ENCODE data around the gene RFLNA. TPM values are rescaled to one million over a fixed set of nuclear protein-coding genes. Genes with fewer than 3 reads are reported as not detected.

Gene RFLNA
- total and polyA plus RNA-seq, 2 experiments from 2014 or later: 3.9 to 20.4 TPM

DNA sequence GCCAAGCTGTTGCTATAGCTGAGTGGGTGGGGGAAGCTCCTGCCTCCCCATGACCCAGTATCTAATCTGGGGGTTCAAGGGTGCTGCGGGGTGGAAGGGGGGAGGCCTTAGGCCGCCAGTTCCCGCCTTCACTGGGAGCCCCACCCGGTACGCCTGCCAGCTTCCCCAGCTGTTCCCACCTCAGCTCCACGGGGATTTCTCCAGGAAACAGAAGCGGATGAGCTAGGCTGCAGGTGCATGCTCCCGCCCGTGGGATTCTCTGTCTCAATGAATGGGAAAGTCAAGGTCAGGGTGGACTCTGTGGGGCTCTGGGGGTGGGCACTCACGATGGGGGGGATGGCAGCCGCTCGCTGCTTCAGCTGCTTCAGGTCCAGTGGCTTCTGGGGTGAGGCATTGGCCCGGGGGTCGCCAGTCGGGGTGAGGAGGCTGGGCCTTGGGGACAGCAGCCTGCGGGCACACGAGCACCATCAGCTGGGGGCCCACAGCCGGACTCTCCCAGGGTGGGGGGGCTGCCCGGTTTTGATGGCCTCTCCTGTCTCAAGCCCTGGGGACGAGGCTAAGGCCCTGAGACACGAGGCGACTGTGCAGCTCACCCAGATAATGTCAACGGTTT lies 68.6 kb downstream of the RFLNA start (continued):
- TF ChIP-seq, protein P1, sequence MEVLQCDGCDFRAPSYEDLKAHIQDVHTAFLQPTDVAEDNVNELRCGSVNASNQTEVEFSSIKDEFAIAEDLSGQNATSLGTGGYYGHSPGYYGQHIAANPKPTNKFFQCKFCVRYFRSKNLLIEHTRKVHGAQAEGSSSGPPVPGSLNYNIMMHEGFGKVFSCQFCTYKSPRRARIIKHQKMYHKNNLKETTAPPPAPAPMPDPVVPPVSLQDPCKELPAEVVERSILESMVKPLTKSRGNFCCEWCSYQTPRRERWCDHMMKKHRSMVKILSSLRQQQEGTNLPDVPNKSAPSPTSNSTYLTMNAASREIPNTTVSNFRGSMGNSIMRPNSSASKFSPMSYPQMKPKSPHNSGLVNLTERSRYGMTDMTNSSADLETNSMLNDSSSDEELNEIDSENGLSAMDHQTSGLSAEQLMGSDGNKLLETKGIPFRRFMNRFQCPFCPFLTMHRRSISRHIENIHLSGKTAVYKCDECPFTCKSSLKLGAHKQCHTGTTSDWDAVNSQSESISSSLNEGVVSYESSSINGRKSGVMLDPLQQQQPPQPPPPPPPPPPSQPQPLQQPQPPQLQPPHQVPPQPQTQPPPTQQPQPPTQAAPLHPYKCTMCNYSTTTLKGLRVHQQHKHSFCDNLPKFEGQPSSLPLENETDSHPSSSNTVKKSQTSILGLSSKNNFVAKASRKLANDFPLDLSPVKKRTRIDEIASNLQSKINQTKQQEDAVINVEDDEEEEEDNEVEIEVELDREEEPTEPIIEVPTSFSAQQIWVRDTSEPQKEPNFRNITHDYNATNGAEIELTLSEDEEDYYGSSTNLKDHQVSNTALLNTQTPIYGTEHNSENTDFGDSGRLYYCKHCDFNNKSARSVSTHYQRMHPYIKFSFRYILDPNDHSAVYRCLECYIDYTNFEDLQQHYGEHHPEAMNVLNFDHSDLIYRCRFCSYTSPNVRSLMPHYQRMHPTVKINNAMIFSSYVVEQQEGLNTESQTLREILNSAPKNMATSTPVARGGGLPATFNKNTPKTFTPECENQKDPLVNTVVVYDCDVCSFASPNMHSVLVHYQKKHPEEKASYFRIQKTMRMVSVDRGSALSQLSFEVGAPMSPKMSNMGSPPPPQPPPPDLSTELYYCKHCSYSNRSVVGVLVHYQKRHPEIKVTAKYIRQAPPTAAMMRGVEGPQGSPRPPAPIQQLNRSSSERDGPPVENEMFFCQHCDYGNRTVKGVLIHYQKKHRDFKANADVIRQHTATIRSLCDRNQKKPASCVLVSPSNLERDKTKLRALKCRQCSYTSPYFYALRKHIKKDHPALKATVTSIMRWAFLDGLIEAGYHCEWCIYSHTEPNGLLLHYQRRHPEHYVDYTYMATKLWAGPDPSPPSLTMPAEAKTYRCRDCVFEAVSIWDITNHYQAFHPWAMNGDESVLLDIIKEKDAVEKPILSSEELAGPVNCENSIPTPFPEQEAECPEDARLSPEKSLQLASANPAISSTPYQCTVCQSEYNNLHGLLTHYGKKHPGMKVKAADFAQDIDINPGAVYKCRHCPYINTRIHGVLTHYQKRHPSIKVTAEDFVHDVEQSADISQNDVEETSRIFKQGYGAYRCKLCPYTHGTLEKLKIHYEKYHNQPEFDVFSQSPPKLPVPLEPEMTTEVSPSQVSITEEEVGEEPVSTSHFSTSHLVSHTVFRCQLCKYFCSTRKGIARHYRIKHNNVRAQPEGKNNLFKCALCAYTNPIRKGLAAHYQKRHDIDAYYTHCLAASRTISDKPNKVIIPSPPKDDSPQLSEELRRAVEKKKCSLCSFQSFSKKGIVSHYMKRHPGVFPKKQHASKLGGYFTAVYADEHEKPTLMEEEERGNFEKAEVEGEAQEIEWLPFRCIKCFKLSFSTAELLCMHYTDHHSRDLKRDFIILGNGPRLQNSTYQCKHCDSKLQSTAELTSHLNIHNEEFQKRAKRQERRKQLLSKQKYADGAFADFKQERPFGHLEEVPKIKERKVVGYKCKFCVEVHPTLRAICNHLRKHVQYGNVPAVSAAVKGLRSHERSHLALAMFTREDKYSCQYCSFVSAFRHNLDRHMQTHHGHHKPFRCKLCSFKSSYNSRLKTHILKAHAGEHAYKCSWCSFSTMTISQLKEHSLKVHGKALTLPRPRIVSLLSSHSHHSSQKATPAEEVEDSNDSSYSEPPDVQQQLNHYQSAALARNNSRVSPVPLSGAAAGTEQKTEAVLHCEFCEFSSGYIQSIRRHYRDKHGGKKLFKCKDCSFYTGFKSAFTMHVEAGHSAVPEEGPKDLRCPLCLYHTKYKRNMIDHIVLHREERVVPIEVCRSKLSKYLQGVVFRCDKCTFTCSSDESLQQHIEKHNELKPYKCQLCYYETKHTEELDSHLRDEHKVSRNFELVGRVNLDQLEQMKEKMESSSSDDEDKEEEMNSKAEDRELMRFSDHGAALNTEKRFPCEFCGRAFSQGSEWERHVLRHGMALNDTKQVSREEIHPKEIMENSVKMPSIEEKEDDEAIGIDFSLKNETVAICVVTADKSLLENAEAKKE (CRISPR knock-in tag; IDR thresholded peaks at IDR 0.05): no peak
- TF ChIP-seq ZNF114 (CRISPR knock-in tag; IDR thresholded peaks at IDR 0.05) (no peak), NANOG (IDR thresholded peaks at IDR 0.05; ENCODE audit: borderline replicate concordance) (no peak), POLR2AphosphoS5 (IDR thresholded peaks at IDR 0.05; ENCODE audit: low read depth) (no peak), ZNF331 (CRISPR knock-in tag; IDR thresholded peaks at IDR 0.05; ENCODE audit: low read depth) (no peak), EZH2 (IDR thresholded peaks at IDR 0.05; ENCODE audit: low read depth, unreplicated experiment) (no peak)
- TF ChIP-seq, protein P2, sequence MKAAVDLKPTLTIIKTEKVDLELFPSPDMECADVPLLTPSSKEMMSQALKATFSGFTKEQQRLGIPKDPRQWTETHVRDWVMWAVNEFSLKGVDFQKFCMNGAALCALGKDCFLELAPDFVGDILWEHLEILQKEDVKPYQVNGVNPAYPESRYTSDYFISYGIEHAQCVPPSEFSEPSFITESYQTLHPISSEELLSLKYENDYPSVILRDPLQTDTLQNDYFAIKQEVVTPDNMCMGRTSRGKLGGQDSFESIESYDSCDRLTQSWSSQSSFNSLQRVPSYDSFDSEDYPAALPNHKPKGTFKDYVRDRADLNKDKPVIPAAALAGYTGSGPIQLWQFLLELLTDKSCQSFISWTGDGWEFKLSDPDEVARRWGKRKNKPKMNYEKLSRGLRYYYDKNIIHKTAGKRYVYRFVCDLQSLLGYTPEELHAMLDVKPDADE (IDR thresholded peaks at IDR 0.05): no peak

DNA sequence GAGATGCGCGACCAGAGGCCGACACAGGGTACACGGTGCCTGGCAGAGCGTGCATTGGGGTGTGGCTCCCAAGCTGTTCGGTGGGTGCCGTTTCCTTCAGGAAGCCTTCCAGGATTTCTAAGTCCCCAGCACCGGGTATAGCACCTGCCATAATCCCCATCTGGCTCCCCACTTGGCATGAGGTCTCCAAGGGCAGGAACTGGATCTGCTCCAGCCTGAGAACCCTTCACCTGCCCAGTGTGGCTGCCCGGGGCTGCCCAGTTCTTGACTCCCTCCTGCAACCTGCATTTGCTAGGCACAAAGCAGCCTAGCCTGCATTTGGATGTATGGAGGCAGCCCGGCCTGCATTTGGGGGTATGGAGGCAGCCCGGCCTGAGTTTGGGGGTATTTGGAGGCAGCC lies 69.7 kb downstream of the RFLNA start:
- Histone ChIP-seq H3K4me2 (no peak overlapping the region), H3K4me3 (no peak overlapping the region), H3K36me3 (ENCODE audit: insufficient read depth) (no peaks in the 10 kb centered on the region; the same call in 1 of the 2 replicates), H3K79me2 (replicated peaks; ENCODE audit: insufficient read depth) (0 out of 2 replicates have a peak, but pooled peaks cover 5% of the 10 kb centered on the region), H3K27ac (ENCODE audit: low read depth) (no peak overlapping the region), H4K20me1 (replicated peaks; ENCODE audit: insufficient read depth) (no peaks in the 10 kb centered on the region; the same call in 1 of the 2 replicates), H3K4me1 (ENCODE audit: insufficient read depth) (no peaks in the 10 kb centered on the region), H2AFZ (no peak overlapping the region), H3K9me2 (ENCODE audit: insufficient read depth) (no peaks in the 10 kb centered on the region), H3K27me3 (ENCODE audit: insufficient read depth) (no peaks in the 10 kb centered on the region), H3F3A (replicated peaks; ENCODE audit: low read depth) (no peaks in the 10 kb centered on the region)
- Mint-ChIP-seq H3K4me1 (no peaks in the 10 kb centered on the region), H3K4me3 (no peak overlapping the region), H3K9me3 (no peaks in the 10 kb centered on the region), H3K36me3 (ENCODE audit: low read depth) (peaks cover 21% of the 10 kb centered on the region), H3K27me3 (ENCODE audit: insufficient read depth, low read depth, poor library complexity) (peaks cover 5% of the 10 kb centered on the region), H3K27ac (no peak overlapping the region)
- TF ChIP-seq, protein P3, sequence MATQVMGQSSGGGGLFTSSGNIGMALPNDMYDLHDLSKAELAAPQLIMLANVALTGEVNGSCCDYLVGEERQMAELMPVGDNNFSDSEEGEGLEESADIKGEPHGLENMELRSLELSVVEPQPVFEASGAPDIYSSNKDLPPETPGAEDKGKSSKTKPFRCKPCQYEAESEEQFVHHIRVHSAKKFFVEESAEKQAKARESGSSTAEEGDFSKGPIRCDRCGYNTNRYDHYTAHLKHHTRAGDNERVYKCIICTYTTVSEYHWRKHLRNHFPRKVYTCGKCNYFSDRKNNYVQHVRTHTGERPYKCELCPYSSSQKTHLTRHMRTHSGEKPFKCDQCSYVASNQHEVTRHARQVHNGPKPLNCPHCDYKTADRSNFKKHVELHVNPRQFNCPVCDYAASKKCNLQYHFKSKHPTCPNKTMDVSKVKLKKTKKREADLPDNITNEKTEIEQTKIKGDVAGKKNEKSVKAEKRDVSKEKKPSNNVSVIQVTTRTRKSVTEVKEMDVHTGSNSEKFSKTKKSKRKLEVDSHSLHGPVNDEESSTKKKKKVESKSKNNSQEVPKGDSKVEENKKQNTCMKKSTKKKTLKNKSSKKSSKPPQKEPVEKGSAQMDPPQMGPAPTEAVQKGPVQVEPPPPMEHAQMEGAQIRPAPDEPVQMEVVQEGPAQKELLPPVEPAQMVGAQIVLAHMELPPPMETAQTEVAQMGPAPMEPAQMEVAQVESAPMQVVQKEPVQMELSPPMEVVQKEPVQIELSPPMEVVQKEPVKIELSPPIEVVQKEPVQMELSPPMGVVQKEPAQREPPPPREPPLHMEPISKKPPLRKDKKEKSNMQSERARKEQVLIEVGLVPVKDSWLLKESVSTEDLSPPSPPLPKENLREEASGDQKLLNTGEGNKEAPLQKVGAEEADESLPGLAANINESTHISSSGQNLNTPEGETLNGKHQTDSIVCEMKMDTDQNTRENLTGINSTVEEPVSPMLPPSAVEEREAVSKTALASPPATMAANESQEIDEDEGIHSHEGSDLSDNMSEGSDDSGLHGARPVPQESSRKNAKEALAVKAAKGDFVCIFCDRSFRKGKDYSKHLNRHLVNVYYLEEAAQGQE (IDR thresholded peaks at IDR 0.05; ENCODE audit: unreplicated experiment): no peak
- no peak for TF ChIP-seq EZH2 (IDR thresholded peaks at IDR 0.05; ENCODE audit: low read depth, unreplicated experiment)
- TF ChIP-seq JUNB (IDR thresholded peaks at IDR 0.05; ENCODE audit: unreplicated experiment): no peak
- TF ChIP-seq STAT1 (IDR thresholded peaks at IDR 0.05; ENCODE audit: unreplicated experiment): no peak
- DNase-seq (ENCODE audit: low spot score) (no peak), ATAC-seq (no peak)

All from GM23338 (cell line).